ENCODE data around the gene RBX1. TPM values are rescaled to one million over a fixed set of nuclear protein-coding genes. Genes with fewer than 3 reads are reported as not detected.

Gene RBX1
- total RNA-seq, 4 donors from 2014 or later: 25.9 to 37.5 (median 27.2) TPM

GRCh38 chr22:40958299-40958698 is 7.1 kb downstream of the RBX1 start:
- Histone ChIP-seq H3K27ac (no peak overlapping the region), H3K27me3 (no peaks in the 10 kb centered on the region), H3K4me3 (no peak overlapping the region), H3K36me3 (peaks cover 0 to 49% (median 0%) of the 10 kb centered on the region in 3 donors), H3K4me1 (peaks cover 0 to 3% (median 0%) of the 10 kb centered on the region in 4 donors), H3K9me3 (no peaks in the 10 kb centered on the region)
- TF ChIP-seq CTCF (IDR thresholded peaks at IDR 0.05): no peak
- no peak for TF ChIP-seq POLR2A (IDR thresholded peaks at IDR 0.05)
- DNase-seq: no peak

- peak in 1 of 3 donors; percentile 21 for DNase-seq
- Histone ChIP-seq H3K36me3 (peaks cover 0 to 63% (median 0%) of the 10 kb centered on the region in 3 donors), H3K9me3 (no peaks in the 10 kb centered on the region), H3K4me1 (no peaks in the 10 kb centered on the region), H3K27me3 (no peaks in the 10 kb centered on the region), H3K4me3 (no peak overlapping the region), H3K27ac (no peak overlapping the region)
- no peak for TF ChIP-seq CTCF (IDR thresholded peaks at IDR 0.05)
- TF ChIP-seq POLR2A (IDR thresholded peaks at IDR 0.05): no peak
These were observed 9.0 kb downstream of the RBX1 start for GRCh38 chr22:40960145-40960544.

- no peaks in the 10 kb centered on the region for H3K9me3 ChIP-seq
- peak in 1 of 3 donors; percentile 19 for DNase-seq
- no peaks in the 10 kb centered on the region for H3K27me3 ChIP-seq
- peaks cover 0 to 81% (median 0%) of the 10 kb centered on the region in 3 donors for H3K36me3 ChIP-seq
- no peak overlapping the region for H3K27ac ChIP-seq
- no peaks in the 10 kb centered on the region for H3K4me1 ChIP-seq
- H3K4me3 ChIP-seq: no peak overlapping the region
- TF ChIP-seq POLR2A (IDR thresholded peaks at IDR 0.05): no peak
- TF ChIP-seq CTCF (IDR thresholded peaks at IDR 0.05): no peak
These were observed 15.0 kb downstream of the RBX1 start for GRCh38 chr22:40965936-40966725.

- H3K4me3 ChIP-seq: no peak overlapping the region
- H3K9me3 ChIP-seq: no peaks in the 10 kb centered on the region
- TF ChIP-seq POLR2A (IDR thresholded peaks at IDR 0.05) (no peak), CTCF (IDR thresholded peaks at IDR 0.05) (no peak)
- no peaks in the 10 kb centered on the region for H3K27me3 ChIP-seq
- no peak overlapping the region for H3K27ac ChIP-seq
- peak in 1 of 3 donors; percentile 27 for DNase-seq
- H3K4me1 ChIP-seq: no peaks in the 10 kb centered on the region
- H3K36me3 ChIP-seq: peaks cover 0 to 84% (median 0%) of the 10 kb centered on the region in 3 donors
These were observed 15.5 kb downstream of the RBX1 start for GRCh38 chr22:40966726-40967085.

- H3K4me1 ChIP-seq: no peaks in the 10 kb centered on the region
- no peak overlapping the region for H3K27ac ChIP-seq
- no peaks in the 10 kb centered on the region for H3K27me3 ChIP-seq
- H3K9me3 ChIP-seq: no peaks in the 10 kb centered on the region
- DNase-seq: no peak
- peaks cover 0 to 85% (median 0%) of the 10 kb centered on the region in 3 donors for H3K36me3 ChIP-seq
- H3K4me3 ChIP-seq: no peak overlapping the region
- TF ChIP-seq CTCF (IDR thresholded peaks at IDR 0.05): no peak
- no peak for TF ChIP-seq POLR2A (IDR thresholded peaks at IDR 0.05)
These were observed 16.1 kb downstream of the RBX1 start for GRCh38 chr22:40967111-40967760.

All from Peyer's patch (tissue), 4 donors.